T-cell (primary cell): ENCODE results near the gene ARHGEF12. TPM values are rescaled to one million over a fixed set of nuclear protein-coding genes. Genes with fewer than 3 reads are reported as not detected.

ENCODE experiments used
- ATAC-seq, 4 experiments: fragments of 200-7000 bp in 3 of 4; fragments of 150-1000 bp in 1 of 4; cut with Tn5 transposase; replicated peaks in 1 of 4; 1 replicate in 3 of 4; 2 replicates in 1 of 4; pipeline ENCODE4 v1.10.0; 2021; ENCODE audit warnings: moderate library complexity in 3 of 4, mild to moderate bottlenecking in 2 of 4, moderate number of reproducible peaks in 1 of 4
- CTCF ChIA-PET, 2 donors: fragments of 300-600 bp; sonication (Branson Sonifier 250); formaldehyde crosslinking; loops; one replicate each; lab custom pipeline; 2022; ENCODE audit warnings: antibody characterized with exemption in 2 of 2; lab: Charles Lee
- POLR2A ChIA-PET, 2 donors: fragments of 300-600 bp; sonication (Branson Sonifier 250); formaldehyde crosslinking; loops; one replicate each; lab custom pipeline; 2022; ENCODE audit warnings: antibody characterized with exemption in 2 of 2; lab: Charles Lee
- DNase-seq, 35 experiments: peaks; one replicate each; pipeline versions ENCODE4 v3.0.0 to v3.0.0-alpha.2; 2013 to 2023
- H3K27ac ChIP-seq: one replicate; pipeline ENCODE4 v1.5.1; 2013; ENCODE audit warnings: low read length
- H3K27me3 ChIP-seq, 2 experiments: replicated peaks in 1 of 2; 1 replicate in 1 of 2; 2 replicates in 1 of 2; pipeline versions ENCODE4 v1.6.1 to v1.7.0; 2013; ENCODE audit warnings: low read length in 1 of 2, mixed read lengths in 1 of 2; ENCODE audit not compliant: control insufficient read depth in 2 of 2, insufficient read depth in 2 of 2; ENCODE audit errors: extremely low read depth in 1 of 2
- H3K36me3 ChIP-seq, 2 donors: 1 replicate in 1 of 2; 2 replicates in 1 of 2; pipeline versions ENCODE4 v1.6.1 to v1.7.0; 2013; ENCODE audit warnings: low read length in 1 of 2; ENCODE audit not compliant: control insufficient read depth in 2 of 2, insufficient read depth in 1 of 2; ENCODE audit errors: extremely low read depth in 1 of 2
- H3K4me1 ChIP-seq, 2 experiments: 1 replicate in 1 of 2; 2 replicates in 1 of 2; pipeline versions ENCODE4 v1.6.1 to v1.7.0; 2013; ENCODE audit warnings: low read length in 2 of 2, mixed read lengths in 1 of 2; ENCODE audit not compliant: insufficient read depth in 2 of 2, control insufficient read depth in 1 of 2; ENCODE audit errors: extremely low read depth in 1 of 2
- H3K4me3 ChIP-seq, 2 donors: 1 replicate in 1 of 2; 2 replicates in 1 of 2; pipeline versions ENCODE4 v1.5.1 to v1.7.0; 2013; ENCODE audit warnings: mild to moderate bottlenecking in 2 of 2, low read length in 1 of 2, moderate library complexity in 1 of 2; ENCODE audit not compliant: control insufficient read depth in 1 of 2; ENCODE audit errors: extremely low read depth in 1 of 2
- H3K9me3 ChIP-seq: 2 replicates; pipeline ENCODE4 v1.7.0; 2013
- H3K27ac Mint-ChIP-seq, 2 donors: one replicate each; pipeline ENCODE4 v1.8.0; 2020 to 2021; ENCODE audit warnings: mild to moderate bottlenecking in 2 of 2, mixed read lengths in 2 of 2
- H3K27me3 Mint-ChIP-seq, 2 donors: one replicate each; pipeline ENCODE4 v1.8.0; 2021 to 2022; ENCODE audit warnings: mixed read lengths in 2 of 2
- H3K36me3 Mint-ChIP-seq: one replicate; pipeline ENCODE4 v1.8.0; 2021; ENCODE audit warnings: mixed read lengths
- H3K4me1 Mint-ChIP-seq, 3 donors: one replicate each; pipeline ENCODE4 v1.8.0; 2020 to 2022; ENCODE audit warnings: mixed read lengths in 3 of 3, mild to moderate bottlenecking in 1 of 3
- H3K4me3 Mint-ChIP-seq, 3 donors: one replicate each; pipeline ENCODE4 v1.8.0; 2020 to 2022; ENCODE audit warnings: mild to moderate bottlenecking in 3 of 3, mixed read lengths in 3 of 3, moderate library complexity in 3 of 3
- H3K9me3 Mint-ChIP-seq, 3 donors: one replicate each; pipeline ENCODE4 v1.8.0; 2020 to 2022; ENCODE audit warnings: mixed read lengths in 3 of 3
- WGBS: methylation state at CpG from one replicate; pipeline ENCODE4 v1.1.5; 2013; ENCODE audit warnings: missing lambda C conversion rate; ENCODE audit not compliant: insufficient coverage; 5-methylcytosine and 5-hydroxymethylcytosine counted together
- total RNA-seq, 35 experiments: library from RNA in 6 of 35; stranded (reverse) in 6 of 35; fragments of 120-200 nt in 1 of 35; gene quantifications; one replicate each; pipeline versions ENCODE4 v1.2.1 to v1.2.4 and lab custom pipeline; 2013 to 2026

ARHGEF12 gene
- total RNA-seq, 5 donors from 2014 or later (not counting 1 experiment from before 2014, with no cell fraction given), result 4.8 to 12.8 (median 8.0) TPM

DNA sequence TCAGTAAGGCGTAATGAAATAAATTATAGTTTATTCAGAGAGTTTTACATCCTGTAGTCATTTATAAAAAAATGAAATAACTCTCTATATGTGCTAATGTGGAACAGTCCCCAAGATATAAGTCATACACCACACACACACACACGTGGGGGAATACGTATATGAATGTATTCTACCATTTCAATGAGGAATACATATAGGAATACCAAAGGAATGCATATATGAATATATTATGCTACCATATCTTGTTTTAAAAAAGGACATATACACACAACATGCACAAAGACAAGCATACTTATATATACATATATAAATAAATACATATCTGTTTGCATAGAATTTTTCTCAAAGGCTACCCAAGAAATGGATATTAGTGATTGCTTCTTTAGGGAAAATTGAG lies 135.8 kb downstream of the ARHGEF12 start:
- Mint-ChIP-seq H3K4me3 (no peak overlapping the region), H3K36me3 (peaks cover 29% of the 10 kb centered on the region), H3K27ac (no peak overlapping the region), H3K27me3 (no peaks in the 10 kb centered on the region), H3K4me1 (no peaks in the 10 kb centered on the region), H3K9me3 (no peaks in the 10 kb centered on the region)
- Histone ChIP-seq H3K27ac (no peak overlapping the region), H3K36me3 (peaks cover 0 to 5% of the 10 kb centered on the region in 2 donors), H3K4me1 (no peaks in the 10 kb centered on the region), H3K4me3 (no peak overlapping the region), H3K27me3 (no peaks in the 10 kb centered on the region), H3K9me3 (no peaks in the 10 kb centered on the region)
- ChIA-PET CTCF (no interaction called here), POLR2A (no interaction called here)
- DNase-seq (no peak), ATAC-seq (no peak)
- no CpG with 5 or more reads among the region's 3 CpGs for WGBS

DNA sequence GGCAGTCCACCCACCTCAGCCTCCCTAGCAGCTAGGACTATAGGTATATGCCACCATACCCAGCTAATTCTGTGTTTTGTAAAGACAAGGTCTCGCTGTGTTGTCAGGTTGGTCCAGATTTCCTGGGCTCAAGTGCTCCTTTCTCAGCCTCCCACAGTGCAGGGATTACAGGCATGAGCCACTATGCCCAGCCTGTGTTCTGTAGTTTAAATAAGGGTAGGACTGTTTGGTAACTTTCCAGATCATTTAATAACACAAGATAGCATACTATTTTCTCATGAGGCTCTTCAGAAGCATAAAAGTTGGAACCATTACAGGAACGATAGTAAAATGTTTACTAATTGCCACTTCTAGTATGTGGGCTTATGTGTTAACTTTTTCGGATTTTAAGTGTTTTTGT lies 137.3 kb downstream of the ARHGEF12 start:
- no peak for DNase-seq
- H3K27ac Mint-ChIP-seq, result no peak overlapping the region
- no peak overlapping the region for H3K4me3 Mint-ChIP-seq
- no peaks in the 10 kb centered on the region for H3K9me3 Mint-ChIP-seq
- no peak for ATAC-seq
- Histone ChIP-seq H3K27ac (no peak overlapping the region), H3K27me3 (no peaks in the 10 kb centered on the region), H3K4me3 (no peak overlapping the region), H3K36me3 (peaks cover 0 to 4% of the 10 kb centered on the region in 2 donors), H3K9me3 (no peaks in the 10 kb centered on the region), H3K4me1 (no peaks in the 10 kb centered on the region)
- H3K27me3 Mint-ChIP-seq, result no peaks in the 10 kb centered on the region
- POLR2A ChIA-PET, result no interaction called here
- CTCF ChIA-PET, result no interaction called here
- H3K36me3 Mint-ChIP-seq, result peaks cover 29% of the 10 kb centered on the region
- no CpG with 5 or more reads among the region's 3 CpGs for WGBS
- H3K4me1 Mint-ChIP-seq, result no peaks in the 10 kb centered on the region

DNA sequence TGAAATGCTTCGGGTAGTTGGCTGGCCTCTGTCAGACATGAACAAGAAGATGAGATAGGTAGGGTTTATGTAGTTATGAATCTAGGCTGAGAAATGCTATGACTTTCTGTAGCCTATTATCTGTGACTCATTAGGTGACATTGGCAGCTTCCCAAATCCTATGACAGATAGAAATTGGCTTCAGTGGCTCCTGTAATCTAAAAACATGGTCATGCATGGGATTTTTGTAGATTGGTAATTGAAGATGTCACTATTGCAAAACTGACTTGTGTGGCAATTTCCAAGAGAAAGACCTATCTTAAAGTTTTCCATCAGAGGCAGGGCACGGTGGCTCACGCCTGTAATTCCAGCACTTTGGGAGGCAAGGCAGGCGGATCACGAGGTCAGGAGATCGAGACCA lies 145.9 kb downstream of the ARHGEF12 start:
- Mint-ChIP-seq H3K4me3 (no peak overlapping the region), H3K36me3 (peaks cover 36% of the 10 kb centered on the region), H3K9me3 (no peaks in the 10 kb centered on the region), H3K27ac (no peak overlapping the region), H3K4me1 (no peaks in the 10 kb centered on the region), H3K27me3 (no peaks in the 10 kb centered on the region)
- WGBS, result 82% methylated on average over 1 of the region's 6 CpGs
- Histone ChIP-seq H3K9me3 (no peaks in the 10 kb centered on the region), H3K27ac (no peak overlapping the region), H3K36me3 (peaks cover 0 to 8% of the 10 kb centered on the region in 2 donors), H3K4me1 (no peaks in the 10 kb centered on the region), H3K27me3 (no peaks in the 10 kb centered on the region), H3K4me3 (no peak overlapping the region)
- no peak for DNase-seq
- no peak for ATAC-seq
- ChIA-PET POLR2A (no interaction called here), CTCF (no interaction called here)

DNA sequence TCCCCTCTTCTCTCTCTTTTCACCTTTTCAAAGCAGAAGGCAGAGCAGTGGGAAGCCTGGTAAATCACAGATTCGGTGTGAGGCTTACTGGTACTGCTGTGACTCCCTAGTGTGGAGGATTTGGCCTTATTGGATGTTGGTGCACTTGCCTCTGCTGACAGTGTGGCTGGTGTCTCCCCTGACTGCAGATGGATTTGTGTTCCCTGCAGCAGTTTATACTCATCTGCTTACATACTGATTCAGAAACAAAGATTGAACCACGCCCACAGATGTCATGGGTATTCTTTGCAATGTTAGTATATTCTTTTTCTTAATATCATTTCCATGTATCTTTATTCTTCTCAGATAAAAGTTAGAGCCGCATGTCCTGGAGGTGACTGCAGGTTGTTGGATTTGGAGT lies 148.5 kb downstream of the ARHGEF12 start:
- Mint-ChIP-seq H3K27me3 (no peaks in the 10 kb centered on the region), H3K4me1 (no peaks in the 10 kb centered on the region), H3K9me3 (no peaks in the 10 kb centered on the region), H3K27ac (no peak overlapping the region), H3K4me3 (no peak overlapping the region), H3K36me3 (peaks cover 30% of the 10 kb centered on the region)
- H3K4me1 ChIP-seq, result no peaks in the 10 kb centered on the region
- ChIA-PET CTCF (no interaction called here), POLR2A (no interaction called here)
- no peaks in the 10 kb centered on the region for H3K27me3 ChIP-seq
- no peaks in the 10 kb centered on the region for H3K9me3 ChIP-seq
- peaks cover 0 to 7% of the 10 kb centered on the region in 2 donors for H3K36me3 ChIP-seq
- H3K4me3 ChIP-seq, result no peak overlapping the region
- DNase-seq, result no peak
- 80% methylated on average over 1 of the region's 3 CpGs for WGBS
- ATAC-seq, result no peak
- H3K27ac ChIP-seq, result no peak overlapping the region

DNA sequence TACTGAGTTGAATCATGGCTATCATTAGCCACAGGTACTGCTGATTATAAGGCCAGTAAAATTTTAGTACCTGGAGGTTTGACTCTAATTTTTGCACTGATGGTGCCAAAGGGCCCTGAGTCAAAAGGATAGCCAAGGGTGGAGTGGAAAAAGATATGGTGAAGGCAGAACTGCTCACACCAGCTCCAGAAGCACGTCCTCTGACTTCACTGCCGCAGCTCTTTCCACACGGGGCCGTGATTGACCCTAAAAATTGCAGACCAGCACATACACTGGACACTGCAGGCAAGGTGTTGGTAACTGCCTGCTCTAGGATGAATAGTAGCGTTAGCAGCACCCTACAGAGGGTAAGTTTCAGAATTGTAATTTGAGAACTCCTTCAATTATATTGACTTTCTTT lies 149.9 kb downstream of the ARHGEF12 start:
- no peak overlapping the region for H3K27ac Mint-ChIP-seq
- Histone ChIP-seq H3K36me3 (peaks cover 0 to 2% of the 10 kb centered on the region in 2 donors), H3K4me1 (no peaks in the 10 kb centered on the region), H3K4me3 (no peak overlapping the region), H3K9me3 (no peaks in the 10 kb centered on the region), H3K27ac (no peak overlapping the region), H3K27me3 (no peaks in the 10 kb centered on the region)
- H3K4me1 Mint-ChIP-seq, result no peaks in the 10 kb centered on the region
- DNase-seq (no peak), ATAC-seq (no peak)
- no peak overlapping the region for H3K4me3 Mint-ChIP-seq
- no peaks in the 10 kb centered on the region for H3K9me3 Mint-ChIP-seq
- no peaks in the 10 kb centered on the region for H3K27me3 Mint-ChIP-seq
- no CpG with 5 or more reads among the region's 5 CpGs for WGBS
- peaks cover 20% of the 10 kb centered on the region for H3K36me3 Mint-ChIP-seq
- POLR2A ChIA-PET, result no interaction called here
- CTCF ChIA-PET, result no interaction called here

DNA sequence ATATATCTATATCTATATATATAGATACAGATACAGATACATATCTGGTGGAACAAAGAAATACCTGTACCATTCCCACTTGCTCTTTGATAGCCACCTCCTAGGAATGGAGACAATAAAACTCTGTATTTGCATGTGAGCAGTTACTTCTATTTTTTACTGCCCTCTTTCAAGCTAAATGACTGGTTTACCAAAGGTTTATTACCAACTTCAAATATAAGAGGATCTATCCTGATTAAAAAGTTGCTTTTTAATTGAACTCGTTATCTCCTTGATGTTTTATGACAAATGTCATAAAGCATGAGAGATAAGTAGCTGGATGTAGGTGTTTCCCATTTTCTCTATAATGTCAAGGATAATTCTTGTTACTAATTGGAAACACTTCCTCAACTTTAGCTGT lies 153.6 kb downstream of the ARHGEF12 start:
- POLR2A ChIA-PET, result no interaction called here
- H3K9me3 ChIP-seq, result no peaks in the 10 kb centered on the region
- CTCF ChIA-PET, result no interaction called here
- H3K4me3 ChIP-seq, result no peak overlapping the region
- WGBS, result no CpG with 5 or more reads among the region's 1 CpG
- Mint-ChIP-seq H3K4me1 (no peaks in the 10 kb centered on the region), H3K27ac (no peak overlapping the region), H3K4me3 (no peak overlapping the region), H3K36me3 (peaks cover 6% of the 10 kb centered on the region), H3K9me3 (no peaks in the 10 kb centered on the region), H3K27me3 (peaks cover 0 to 3% of the 10 kb centered on the region in 2 donors)
- H3K36me3 ChIP-seq, result peaks cover 0 to under 1% of the 10 kb centered on the region in 2 donors
- H3K27me3 ChIP-seq, result peaks cover 0 to 3% of the 10 kb centered on the region in 2 experiments
- no peak for ATAC-seq
- no peak overlapping the region for H3K27ac ChIP-seq
- no peak for DNase-seq
- no peaks in the 10 kb centered on the region for H3K4me1 ChIP-seq

DNA sequence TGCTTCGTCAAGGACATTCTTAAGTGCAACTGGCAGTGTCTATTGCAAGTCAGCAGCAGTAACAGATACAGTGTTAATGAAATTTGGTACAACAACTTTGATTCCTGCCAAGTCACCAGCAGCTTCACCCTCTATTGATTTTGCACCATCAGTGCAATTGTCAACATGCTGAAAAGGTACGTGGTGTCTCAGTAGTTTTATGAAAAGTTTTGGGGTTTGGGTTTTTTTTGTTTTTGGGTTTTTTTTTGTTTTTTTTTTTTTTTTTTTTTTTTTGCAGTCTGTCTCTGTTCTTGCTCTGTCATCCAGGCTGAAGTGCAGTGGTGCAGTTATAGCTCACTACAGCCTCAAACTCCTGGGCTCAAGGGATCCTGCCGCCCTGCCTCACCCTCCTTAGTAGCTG lies 156.3 kb downstream of the ARHGEF12 start:
- DNase-seq (no peak), ATAC-seq (no peak)
- Mint-ChIP-seq H3K4me1 (no peaks in the 10 kb centered on the region), H3K36me3 (no peaks in the 10 kb centered on the region), H3K27me3 (peaks cover 14% of the 10 kb centered on the region in 2 donors), H3K9me3 (no peaks in the 10 kb centered on the region), H3K27ac (no peak overlapping the region), H3K4me3 (no peak overlapping the region)
- CTCF ChIA-PET, result no interaction called here
- no peak overlapping the region for H3K27ac ChIP-seq
- no peak overlapping the region for H3K4me3 ChIP-seq
- H3K36me3 ChIP-seq, result no peaks in the 10 kb centered on the region
- peaks cover 2 to 8% of the 10 kb centered on the region in 2 experiments for H3K27me3 ChIP-seq
- no CpG with 5 or more reads among the region's 3 CpGs for WGBS
- POLR2A ChIA-PET, result no interaction called here
- H3K9me3 ChIP-seq, result no peaks in the 10 kb centered on the region
- H3K4me1 ChIP-seq, result no peaks in the 10 kb centered on the region
